Upper lobe of left lung (tissue), 4 donors: ENCODE results near the gene MECP2.

Experiments
- POLR2A ChIP-seq, 4 donors: fragments of 450-650 bp; IDR thresholded peaks; one replicate each; pipeline ENCODE4 v1.5.1; 2016 to 2017; ENCODE audit warnings: antibody characterized with exemption in 4 of 4, mild to moderate bottlenecking in 2 of 4
- TF ChIP-seq, protein P1 (sequence below), 6 experiments: fragments of 450-650 bp in 4 of 6; fragments of 200-600 bp in 2 of 6; sonication (generic) in 2 of 6; IDR thresholded peaks; one replicate each; pipeline ENCODE4 v1.5.1; 2016 to 2019; ENCODE audit warnings: antibody characterized with exemption in 6 of 6

DNA sequence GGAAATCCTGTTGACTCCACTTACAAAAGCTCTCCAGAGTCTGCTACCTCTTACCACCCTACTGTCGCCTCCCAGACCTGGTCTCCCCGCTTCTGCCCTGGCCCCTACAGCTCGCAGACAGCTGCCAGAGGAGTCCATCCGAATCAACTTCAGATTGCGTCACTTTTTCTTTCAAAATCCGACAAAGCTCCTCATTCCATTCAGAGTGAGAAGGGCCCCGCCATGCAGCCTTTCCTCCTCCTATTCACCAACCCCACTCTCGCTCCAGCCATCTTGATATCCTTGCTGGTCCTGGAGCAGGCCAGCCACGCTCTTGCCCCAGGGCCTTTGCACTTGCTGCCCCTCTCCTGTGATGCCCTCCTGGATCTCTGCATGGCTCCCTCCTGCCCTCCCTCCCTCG is 41.3 kb upstream of the MECP2 start:
- TF ChIP-seq, protein P1, sequence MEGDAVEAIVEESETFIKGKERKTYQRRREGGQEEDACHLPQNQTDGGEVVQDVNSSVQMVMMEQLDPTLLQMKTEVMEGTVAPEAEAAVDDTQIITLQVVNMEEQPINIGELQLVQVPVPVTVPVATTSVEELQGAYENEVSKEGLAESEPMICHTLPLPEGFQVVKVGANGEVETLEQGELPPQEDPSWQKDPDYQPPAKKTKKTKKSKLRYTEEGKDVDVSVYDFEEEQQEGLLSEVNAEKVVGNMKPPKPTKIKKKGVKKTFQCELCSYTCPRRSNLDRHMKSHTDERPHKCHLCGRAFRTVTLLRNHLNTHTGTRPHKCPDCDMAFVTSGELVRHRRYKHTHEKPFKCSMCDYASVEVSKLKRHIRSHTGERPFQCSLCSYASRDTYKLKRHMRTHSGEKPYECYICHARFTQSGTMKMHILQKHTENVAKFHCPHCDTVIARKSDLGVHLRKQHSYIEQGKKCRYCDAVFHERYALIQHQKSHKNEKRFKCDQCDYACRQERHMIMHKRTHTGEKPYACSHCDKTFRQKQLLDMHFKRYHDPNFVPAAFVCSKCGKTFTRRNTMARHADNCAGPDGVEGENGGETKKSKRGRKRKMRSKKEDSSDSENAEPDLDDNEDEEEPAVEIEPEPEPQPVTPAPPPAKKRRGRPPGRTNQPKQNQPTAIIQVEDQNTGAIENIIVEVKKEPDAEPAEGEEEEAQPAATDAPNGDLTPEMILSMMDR (IDR thresholded peaks at IDR 0.05) = no peak
- TF ChIP-seq POLR2A (IDR thresholded peaks at IDR 0.05) = no peak
